ENCODE measurements around the gene CDHR1. TPM values are rescaled to one million over a fixed set of nuclear protein-coding genes. Genes with fewer than 3 reads are reported as not detected.
A peak's percentile ranks its signal among the peaks of the same experiment; 100 is the strongest.
"Not testable (repeated sequence)": the region's sequence is repeated elsewhere in the genome, so short reads cannot be mapped to it uniquely, and the experiment has no call there.

CDHR1 gene
- total RNA-seq, 1 donor from 2014 or later = under 0.01 TPM

GRCh38 chr10:84173501-84173929 lies 20.8 kb upstream of the CDHR1 start, which contains the start of gene GPR15LG:
TSS of gene GPR15LG (plus strand) at chr10:84173801. CDS start at chr10:84173852, 51 bp downstream.
- DNase-seq (ENCODE audit: low read depth in 2 of 2) = no peak

- DNase-seq (ENCODE audit: low read depth in 2 of 2) = no peak
Measured at GRCh38 chr10:84175436-84175835, 18.9 kb upstream of the CDHR1 start.

- no peak for DNase-seq (ENCODE audit: low read depth in 2 of 2)
Measured at GRCh38 chr10:84176351-84176750, 18.0 kb upstream of the CDHR1 start.

- no peak for DNase-seq (ENCODE audit: low read depth in 2 of 2)
Measured at GRCh38 chr10:84176836-84177474, 17.4 kb upstream of the CDHR1 start.

- no peak for DNase-seq (ENCODE audit: low read depth in 2 of 2)
Measured at GRCh38 chr10:84177541-84178141, 16.7 kb upstream of the CDHR1 start.

GRCh38 chr10:84178160-84178609 lies 16.2 kb upstream of the CDHR1 start:
- no peak for DNase-seq (ENCODE audit: low read depth in 2 of 2)

GRCh38 chr10:84179059-84179710 lies 15.2 kb upstream of the CDHR1 start:
- peak in 1 of 2 donors; percentile 10 for DNase-seq (ENCODE audit: low read depth in 2 of 2)

GRCh38 chr10:84180386-84180785 lies 14.0 kb upstream of the CDHR1 start:
- DNase-seq (ENCODE audit: low read depth in 2 of 2) = not testable (repeated sequence)

- DNase-seq (ENCODE audit: low read depth in 2 of 2) = no peak
Measured at GRCh38 chr10:84181631-84182030, 12.7 kb upstream of the CDHR1 start.

GRCh38 chr10:84184517-84184916 lies 9.8 kb upstream of the CDHR1 start:
- no peak for DNase-seq (ENCODE audit: low read depth in 2 of 2)

GRCh38 chr10:84185526-84186175 lies 8.7 kb upstream of the CDHR1 start:
- no peak for DNase-seq (ENCODE audit: low read depth in 2 of 2)

GRCh38 chr10:84188815-84189214 lies 5.5 kb upstream of the CDHR1 start:
- no peak for DNase-seq (ENCODE audit: low read depth in 2 of 2)

GRCh38 chr10:84190621-84191020 lies 3.7 kb upstream of the CDHR1 start:
- DNase-seq (ENCODE audit: low read depth in 2 of 2) = no peak

- no peak for DNase-seq (ENCODE audit: low read depth in 2 of 2)
Measured at GRCh38 chr10:84191106-84191505, 3.2 kb upstream of the CDHR1 start.

GRCh38 chr10:84193327-84193726 lies 1.0 kb upstream of the CDHR1 start:
- DNase-seq (ENCODE audit: low read depth in 2 of 2) = no peak

- no peak for DNase-seq (ENCODE audit: low read depth in 2 of 2)
Measured at GRCh38 chr10:84193846-84194423, 402 bp upstream of the CDHR1 start.

- no peak for DNase-seq (ENCODE audit: low read depth in 2 of 2)
Measured at GRCh38 chr10:84195044-84195830, 900 bp downstream of the CDHR1 start.

GRCh38 chr10:84196083-84196482 lies 1.7 kb downstream of the CDHR1 start:
- DNase-seq (ENCODE audit: low read depth in 2 of 2) = no peak

GRCh38 chr10:84196941-84197340 lies 2.6 kb downstream of the CDHR1 start:
- DNase-seq (ENCODE audit: low read depth in 2 of 2) = no peak

GRCh38 chr10:84197643-84198042 lies 3.3 kb downstream of the CDHR1 start:
- no peak for DNase-seq (ENCODE audit: low read depth in 2 of 2)
